Fibroblast of lung (primary cell): ENCODE measurements around the gene ERMP1. TPM values are rescaled to one million over a fixed set of nuclear protein-coding genes. Genes with fewer than 3 reads are reported as not detected.

Source experiments
- DNase-seq, 2 donors: peaks; one replicate each; pipeline versions ENCODE4 v3.0.0 to v3.0.0-alpha.2; 2010; ENCODE audit warnings: low read depth in 2 of 2
- H2AFZ ChIP-seq: 2 replicates; pipeline ENCODE4 v1.5.1; 2012; ENCODE audit warnings: low read length, control low read depth, inconsistent platforms
- H3K27ac ChIP-seq: 2 replicates; pipeline ENCODE4 v1.5.1; 2011; ENCODE audit warnings: low read length, control low read depth; ENCODE audit not compliant: insufficient read depth
- H3K27me3 ChIP-seq: 2 replicates; pipeline ENCODE4 v1.5.1; 2011; ENCODE audit warnings: mild to moderate bottlenecking, low read length; ENCODE audit not compliant: control insufficient read depth, insufficient read depth
- H3K36me3 ChIP-seq: 2 replicates; pipeline ENCODE4 v1.5.1; 2011; ENCODE audit warnings: low read length; ENCODE audit not compliant: control insufficient read depth, insufficient read depth
- H3K4me1 ChIP-seq: 2 replicates; pipeline ENCODE4 v1.5.1; 2011; ENCODE audit warnings: low read length; ENCODE audit not compliant: control insufficient read depth, insufficient read depth; ENCODE audit errors: extremely low read depth
- H3K4me2 ChIP-seq: 2 replicates; pipeline ENCODE4 v1.5.1; 2011; ENCODE audit warnings: low read length, control low read depth; ENCODE audit not compliant: insufficient read depth; ENCODE audit errors: extremely low read depth
- H3K4me3 ChIP-seq, 4 experiments: fragments of 200-600 bp in 1 of 4; sonication (generic) in 1 of 4; replicated peaks in 1 of 4; 2 replicates each; pipeline ENCODE4 v1.5.1; 2011 to 2016; ENCODE audit warnings: low read length in 4 of 4, low read depth in 3 of 4, mild to moderate bottlenecking in 3 of 4, control low read depth in 2 of 4, inconsistent platforms in 1 of 4, mixed read lengths in 1 of 4; ENCODE audit not compliant: insufficient read depth in 1 of 4; ENCODE audit errors: control extremely low read depth in 1 of 4
- H3K79me2 ChIP-seq: 2 replicates; pipeline ENCODE4 v1.5.1; 2012; ENCODE audit warnings: mild to moderate bottlenecking, low read length, inconsistent platforms; ENCODE audit not compliant: control insufficient read depth, insufficient read depth
- H3K9ac ChIP-seq: 2 replicates; pipeline ENCODE4 v1.5.1; 2011; ENCODE audit warnings: mild to moderate bottlenecking, low read length, control low read depth; ENCODE audit not compliant: insufficient read depth
- H3K9me3 ChIP-seq: 2 replicates; pipeline ENCODE4 v1.5.1; 2012; ENCODE audit warnings: low read depth, low read length; ENCODE audit not compliant: control insufficient read depth, insufficient read depth
- H4K20me1 ChIP-seq: 2 replicates; pipeline ENCODE4 v1.5.1; 2011; ENCODE audit warnings: low read length; ENCODE audit not compliant: control insufficient read depth, insufficient read depth; ENCODE audit errors: extremely low read depth
- CTCF ChIP-seq, 2 donors: IDR thresholded peaks in 1 of 2; conservative IDR thresholded peaks in 1 of 2; 1 replicate in 1 of 2; 2 replicates in 1 of 2; pipeline ENCODE4 v1.5.1; 2011 to 2012; ENCODE audit warnings: low read length in 2 of 2, control low read depth in 1 of 2, inconsistent platforms in 1 of 2, low read depth in 1 of 2, mild to moderate bottlenecking in 1 of 2
- EZH2 ChIP-seq: IDR thresholded peaks from 2 replicates; pipeline ENCODE4 v1.5.1; 2012; ENCODE audit warnings: low read length, control low read depth, mild to moderate bottlenecking; ENCODE audit errors: missing control alignments
- polyA plus RNA-seq, 2 donors: library from polyadenylated mRNA; depleted of rRNA in 1 of 2; stranded (reverse) in 1 of 2; unstranded in 1 of 2; fragments of >200 nt; gene quantifications; 2 replicates each; pipeline ENCODE4 v1.2.1, GENCODE V29; 2011 to 2012; ENCODE audit warnings: missing spikeins in 1 of 2
- total RNA-seq: library from RNA; depleted of rRNA; stranded (reverse); fragments of >200 nt; gene quantifications from 2 replicates; pipeline ENCODE4 v1.2.1, GENCODE V29; 2014

Gene ERMP1
- total and polyA plus RNA-seq, 2 donors (not counting 1 experiment from before 2014, with no cell fraction given) = 9.4 to 25.4 TPM

GRCh38 chr9:5868235-5868634 is 35.3 kb upstream of the ERMP1 start:
- TF ChIP-seq CTCF (conservative IDR thresholded peaks at IDR 0.05 in 1 of 2, IDR thresholded peaks at IDR 0.05 in 1 of 2; ENCODE audit: low read depth in 1 of 2, low read length in 2 of 2) (no peak), EZH2 (no peak)
- Histone ChIP-seq H3K27me3 (no peaks in the 10 kb centered on the region), H3K27ac (no peak overlapping the region), H4K20me1 (no peaks in the 10 kb centered on the region), H3K4me2 (no peak overlapping the region), H3K4me1 (no peaks in the 10 kb centered on the region), H3K79me2 (no peaks in the 10 kb centered on the region), H3K9me3 (no peaks in the 10 kb centered on the region), H3K4me3 (no peak overlapping the region), H2AFZ (no peak overlapping the region), H3K36me3 (no peaks in the 10 kb centered on the region), H3K9ac (no peak overlapping the region)
- no peak for DNase-seq

DNA sequence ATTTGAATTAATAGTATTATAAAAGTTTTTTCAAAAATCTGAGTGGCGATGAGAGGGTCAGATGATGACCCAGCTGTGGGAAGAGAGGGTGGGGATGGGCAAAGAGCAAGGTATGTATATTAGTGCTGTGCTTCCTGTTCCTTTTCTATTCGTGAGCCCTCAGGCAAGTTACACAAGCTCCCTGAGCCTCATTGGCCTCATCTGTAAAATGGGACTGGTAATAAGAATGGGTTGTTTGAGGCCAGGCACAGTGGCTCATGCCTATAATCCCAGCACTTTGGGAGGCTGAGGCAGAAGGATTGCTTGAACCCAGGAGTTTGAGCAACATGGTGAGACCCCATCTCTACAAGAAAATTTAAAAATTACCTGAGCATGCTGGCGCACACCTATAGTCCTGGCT is 33.8 kb upstream of the ERMP1 start:
- no peak overlapping the region for H3K4me2 ChIP-seq
- H3K79me2 ChIP-seq = no peaks in the 10 kb centered on the region
- H3K27me3 ChIP-seq = no peaks in the 10 kb centered on the region
- no peaks in the 10 kb centered on the region for H3K9me3 ChIP-seq
- no peak overlapping the region for H3K27ac ChIP-seq
- H3K4me1 ChIP-seq = no peaks in the 10 kb centered on the region
- TF ChIP-seq CTCF (conservative IDR thresholded peaks at IDR 0.05 in 1 of 2, IDR thresholded peaks at IDR 0.05 in 1 of 2; ENCODE audit: low read depth in 1 of 2, low read length in 2 of 2) (no peak), EZH2 (no peak)
- no peak overlapping the region for H3K9ac ChIP-seq
- H3K4me3 ChIP-seq = no peak overlapping the region
- no peak overlapping the region for H2AFZ ChIP-seq
- DNase-seq = no peak
- no peaks in the 10 kb centered on the region for H3K36me3 ChIP-seq
- no peaks in the 10 kb centered on the region for H4K20me1 ChIP-seq

DNA sequence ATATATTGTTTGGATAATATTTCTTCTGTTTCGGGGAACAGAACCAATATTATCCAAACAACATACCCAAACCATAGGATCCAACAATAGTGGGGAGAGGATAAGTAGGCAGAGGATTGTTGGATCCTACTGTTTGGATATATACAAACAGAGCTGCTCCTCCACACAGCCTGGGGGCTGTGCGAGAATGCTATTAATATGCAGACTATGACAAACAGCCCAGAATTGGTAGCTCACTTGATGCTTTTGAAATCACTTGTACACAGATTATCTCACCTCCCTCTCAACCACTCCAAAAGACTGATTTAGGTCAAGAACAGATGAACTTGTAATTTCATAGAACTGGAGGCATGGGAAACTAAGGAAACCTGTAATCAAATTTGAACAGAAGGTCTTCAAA is 33.4 kb upstream of the ERMP1 start:
- H3K4me2 ChIP-seq = no peak overlapping the region
- no peak overlapping the region for H3K9ac ChIP-seq
- H3K9me3 ChIP-seq = no peaks in the 10 kb centered on the region
- no peak overlapping the region for H3K27ac ChIP-seq
- no peak overlapping the region for H2AFZ ChIP-seq
- H3K4me1 ChIP-seq = no peaks in the 10 kb centered on the region
- H3K27me3 ChIP-seq = no peaks in the 10 kb centered on the region
- no peak for TF ChIP-seq EZH2
- no peak for TF ChIP-seq CTCF (conservative IDR thresholded peaks at IDR 0.05 in 1 of 2, IDR thresholded peaks at IDR 0.05 in 1 of 2; ENCODE audit: low read depth in 1 of 2, low read length in 2 of 2)
- H4K20me1 ChIP-seq = no peaks in the 10 kb centered on the region
- H3K4me3 ChIP-seq = no peak overlapping the region
- H3K36me3 ChIP-seq = no peaks in the 10 kb centered on the region
- H3K79me2 ChIP-seq = no peaks in the 10 kb centered on the region
- DNase-seq = no peak
